ENCODE measurements around the gene JOSD2.

The JOSD2 gene

GRCh38 chr19:50501186-50501567, 9.8 kb downstream of the JOSD2 start:
- in situ Hi-C loops (cut with MboI; ENCODE audit: low sequenced_read_pairs): no loop called here
- no peak for DNase-seq (ENCODE audit: low spot score in 2 of 2)
- no peaks in the 10 kb centered on the region for H3K36me3 ChIP-seq (replicated peaks)
- no peaks in the 10 kb centered on the region for H3K4me1 ChIP-seq
- no peaks in the 10 kb centered on the region for H3K27me3 ChIP-seq (ENCODE audit: low read depth)
- no peaks in the 10 kb centered on the region for H3K9me3 ChIP-seq
- H3K4me3 ChIP-seq: no peak overlapping the region

GRCh38 chr19:50500753-50501151, 10.2 kb downstream of the JOSD2 start:
- in situ Hi-C loops (cut with MboI; ENCODE audit: low sequenced_read_pairs): no loop called here

GRCh38 chr19:50500060-50500752, 10.8 kb downstream of the JOSD2 start:
- DNase-seq (ENCODE audit: low spot score in 2 of 2): peak in 1 of 2 experiments; percentile 27
- Histone ChIP-seq H3K4me3 (no peak overlapping the region), H3K27me3 (ENCODE audit: low read depth) (no peaks in the 10 kb centered on the region), H3K36me3 (replicated peaks) (no peaks in the 10 kb centered on the region), H3K4me1 (no peaks in the 10 kb centered on the region), H3K9me3 (no peaks in the 10 kb centered on the region)
- in situ Hi-C loops (cut with MboI; ENCODE audit: low sequenced_read_pairs): no loop called here

More at GRCh38 chr19:50500753-50501151, 10.2 kb downstream of the JOSD2 start:
- no peaks in the 10 kb centered on the region for H3K9me3 ChIP-seq
- DNase-seq (ENCODE audit: low spot score in 2 of 2): no peak
- no peaks in the 10 kb centered on the region for H3K27me3 ChIP-seq (ENCODE audit: low read depth)
- no peaks in the 10 kb centered on the region for H3K4me1 ChIP-seq
- no peak overlapping the region for H3K4me3 ChIP-seq
- H3K36me3 ChIP-seq (replicated peaks): no peaks in the 10 kb centered on the region

- no peaks in the 10 kb centered on the region for H3K4me1 ChIP-seq
- no peaks in the 10 kb centered on the region for H3K27me3 ChIP-seq (ENCODE audit: low read depth)
- no peak overlapping the region for H3K4me3 ChIP-seq
- in situ Hi-C loops (cut with MboI; ENCODE audit: low sequenced_read_pairs): no loop called here
- DNase-seq (ENCODE audit: low spot score in 2 of 2): no peak
- H3K9me3 ChIP-seq: no peaks in the 10 kb centered on the region
- no peaks in the 10 kb centered on the region for H3K36me3 ChIP-seq (replicated peaks)
Measured at GRCh38 chr19:50498219-50499056, 12.6 kb downstream of the JOSD2 start.

GRCh38 chr19:50497022-50497405, 14.0 kb downstream of the JOSD2 start:
- no peaks in the 10 kb centered on the region for H3K9me3 ChIP-seq
- H3K4me1 ChIP-seq: no peaks in the 10 kb centered on the region
- H3K4me3 ChIP-seq: no peak overlapping the region
- no peaks in the 10 kb centered on the region for H3K36me3 ChIP-seq (replicated peaks)
- DNase-seq (ENCODE audit: low spot score in 2 of 2): no peak
- in situ Hi-C loops (cut with MboI; ENCODE audit: low sequenced_read_pairs): no loop called here
- peaks cover 2% of the 10 kb centered on the region for H3K27me3 ChIP-seq (ENCODE audit: low read depth)

GRCh38 chr19:50496189-50497021, 14.6 kb downstream of the JOSD2 start:
- H3K4me3 ChIP-seq: no peak overlapping the region
- peaks cover 5% of the 10 kb centered on the region for H3K27me3 ChIP-seq (ENCODE audit: low read depth)
- H3K36me3 ChIP-seq (replicated peaks): no peaks in the 10 kb centered on the region
- in situ Hi-C loops (cut with MboI; ENCODE audit: low sequenced_read_pairs): no loop called here
- no peak for DNase-seq (ENCODE audit: low spot score in 2 of 2)
- H3K9me3 ChIP-seq: no peaks in the 10 kb centered on the region
- no peaks in the 10 kb centered on the region for H3K4me1 ChIP-seq

- DNase-seq (ENCODE audit: low spot score in 2 of 2): no peak
- Histone ChIP-seq H3K36me3 (replicated peaks) (no peaks in the 10 kb centered on the region), H3K4me1 (no peaks in the 10 kb centered on the region), H3K4me3 (no peak overlapping the region), H3K27me3 (ENCODE audit: low read depth) (peaks cover 5% of the 10 kb centered on the region), H3K9me3 (no peaks in the 10 kb centered on the region)
- in situ Hi-C loops (cut with MboI; ENCODE audit: low sequenced_read_pairs): no loop called here
Measured at GRCh38 chr19:50495020-50495531, 15.9 kb downstream of the JOSD2 start.

- no peak for DNase-seq (ENCODE audit: low spot score in 2 of 2)
- in situ Hi-C loops (cut with MboI; ENCODE audit: low sequenced_read_pairs): no loop called here
- Histone ChIP-seq H3K4me1 (no peaks in the 10 kb centered on the region), H3K36me3 (replicated peaks) (no peaks in the 10 kb centered on the region), H3K9me3 (no peaks in the 10 kb centered on the region), H3K4me3 (no peak overlapping the region), H3K27me3 (ENCODE audit: low read depth) (peaks cover 6% of the 10 kb centered on the region)
Measured at GRCh38 chr19:50494186-50495019, 16.6 kb downstream of the JOSD2 start.

- no peak for DNase-seq (ENCODE audit: low spot score in 2 of 2)
- no peaks in the 10 kb centered on the region for H3K36me3 ChIP-seq (replicated peaks)
- peaks cover 13% of the 10 kb centered on the region for H3K27me3 ChIP-seq (ENCODE audit: low read depth)
- in situ Hi-C loops (cut with MboI; ENCODE audit: low sequenced_read_pairs): no loop called here
- no peak overlapping the region for H3K4me3 ChIP-seq
- no peaks in the 10 kb centered on the region for H3K9me3 ChIP-seq
- H3K4me1 ChIP-seq: no peaks in the 10 kb centered on the region
Measured at GRCh38 chr19:50493171-50493570, 17.8 kb downstream of the JOSD2 start.

- Histone ChIP-seq H3K36me3 (replicated peaks) (no peaks in the 10 kb centered on the region), H3K4me3 (no peak overlapping the region), H3K4me1 (no peaks in the 10 kb centered on the region), H3K27me3 (ENCODE audit: low read depth) (peaks cover 13% of the 10 kb centered on the region), H3K9me3 (no peaks in the 10 kb centered on the region; the same call in 1 of the 2 replicates)
- DNase-seq (ENCODE audit: low spot score in 2 of 2): no peak
- in situ Hi-C loops (cut with MboI; ENCODE audit: low sequenced_read_pairs): no loop called here
Measured at GRCh38 chr19:50492303-50493052, 18.5 kb downstream of the JOSD2 start.

- no peaks in the 10 kb centered on the region for H3K36me3 ChIP-seq (replicated peaks)
- in situ Hi-C loops (cut with MboI; ENCODE audit: low sequenced_read_pairs): no loop called here
- H3K27me3 ChIP-seq (ENCODE audit: low read depth): peaks cover 13% of the 10 kb centered on the region
- no peaks in the 10 kb centered on the region for H3K4me1 ChIP-seq
- DNase-seq (ENCODE audit: low spot score in 2 of 2): no peak
- peaks cover 4% of the 10 kb centered on the region; the same call in 1 of the 2 replicates for H3K9me3 ChIP-seq
- no peak overlapping the region for H3K4me3 ChIP-seq
Measured at GRCh38 chr19:50490991-50491472, 20.0 kb downstream of the JOSD2 start.

GRCh38 chr19:50490411-50490811, 20.6 kb downstream of the JOSD2 start:
- no peak for DNase-seq (ENCODE audit: low spot score in 2 of 2)
- H3K36me3 ChIP-seq (replicated peaks): no peaks in the 10 kb centered on the region
- no peak overlapping the region for H3K4me3 ChIP-seq
- H3K27me3 ChIP-seq (ENCODE audit: low read depth): peaks cover 13% of the 10 kb centered on the region
- in situ Hi-C loops (cut with MboI; ENCODE audit: low sequenced_read_pairs): no loop called here
- H3K9me3 ChIP-seq: peaks cover 4% of the 10 kb centered on the region; the same call in 1 of the 2 replicates
- no peaks in the 10 kb centered on the region for H3K4me1 ChIP-seq

Measured in HAP-1 (cell line).